Measurements from ENCODE around the gene CNN2.
A peak's percentile ranks its signal among the peaks of the same experiment; 100 is the strongest.

DNA sequence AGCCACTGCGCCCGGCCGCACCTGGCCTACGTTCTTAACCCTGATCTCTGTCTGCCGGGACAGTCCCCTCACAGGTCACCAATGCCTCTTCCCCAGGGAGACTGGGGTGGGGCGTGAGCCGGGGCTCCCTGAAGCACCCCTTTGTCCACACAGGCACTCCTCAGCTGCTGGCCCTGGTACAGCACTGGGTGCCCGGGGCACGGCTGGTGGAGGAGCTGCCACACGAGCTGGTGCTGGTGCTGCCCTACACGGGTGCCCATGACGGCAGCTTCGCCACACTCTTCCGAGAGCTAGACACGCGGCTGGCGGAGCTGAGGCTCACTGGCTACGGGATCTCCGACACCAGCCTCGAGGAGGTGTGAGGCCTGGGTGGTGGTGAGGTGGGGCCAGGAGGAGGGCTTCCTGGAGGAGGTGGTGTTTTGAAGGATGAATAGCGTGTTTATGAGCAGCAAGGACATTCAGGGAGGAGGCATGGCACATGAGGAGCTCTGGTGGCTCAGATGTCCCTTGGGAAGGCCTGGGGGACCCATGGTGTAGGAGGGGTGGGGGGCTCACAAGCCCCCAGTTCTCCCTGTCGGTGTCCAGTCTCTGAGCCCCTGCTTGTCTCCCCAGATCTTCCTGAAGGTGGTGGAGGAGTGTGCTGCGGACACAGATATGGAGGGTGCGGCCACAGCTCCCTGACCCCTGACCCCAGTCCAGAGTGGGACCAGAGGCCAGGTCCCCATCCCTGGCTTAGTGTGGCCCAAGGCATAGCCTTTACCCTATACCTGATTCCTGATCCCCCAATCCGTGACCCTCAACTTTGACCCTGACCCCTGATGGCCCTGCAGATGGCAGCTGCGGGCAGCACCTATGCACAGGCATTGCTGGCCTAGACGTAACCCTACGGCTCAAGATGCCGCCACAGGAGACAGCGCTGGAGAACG lies 27.0 kb downstream of the CNN2 start:
- TF ChIP-seq NFE2L2 (conservative IDR thresholded peaks at IDR 0.05; ENCODE audit: low read length) = no peak
- TF ChIP-seq CTCF (IDR thresholded peaks at IDR 0.05) = no peak
- no peak for TF ChIP-seq HMGXB4 (CRISPR knock-in tag; IDR thresholded peaks at IDR 0.05; ENCODE audit: borderline replicate concordance)
- TF ChIP-seq RAD21 (conservative IDR thresholded peaks at IDR 0.05 in 1 of 2, IDR thresholded peaks at IDR 0.05 in 1 of 2) = no peak
- TF ChIP-seq ESRRA (IDR thresholded peaks at IDR 0.05; ENCODE audit: borderline replicate concordance, low read length) = no peak
- TF ChIP-seq POLR2A (IDR thresholded peaks at IDR 0.05; ENCODE audit: low read length) = no peak
- TF ChIP-seq MAX (IDR thresholded peaks at IDR 0.05) = no peak
- TF ChIP-seq CBX2 (IDR thresholded peaks at IDR 0.05; ENCODE audit: borderline replicate concordance, low read depth) = no peak
- TF ChIP-seq CEBPB (IDR thresholded peaks at IDR 0.05) = no peak
- TF ChIP-seq USF2 (IDR thresholded peaks at IDR 0.05) = no peak
- TF ChIP-seq, protein P1, sequence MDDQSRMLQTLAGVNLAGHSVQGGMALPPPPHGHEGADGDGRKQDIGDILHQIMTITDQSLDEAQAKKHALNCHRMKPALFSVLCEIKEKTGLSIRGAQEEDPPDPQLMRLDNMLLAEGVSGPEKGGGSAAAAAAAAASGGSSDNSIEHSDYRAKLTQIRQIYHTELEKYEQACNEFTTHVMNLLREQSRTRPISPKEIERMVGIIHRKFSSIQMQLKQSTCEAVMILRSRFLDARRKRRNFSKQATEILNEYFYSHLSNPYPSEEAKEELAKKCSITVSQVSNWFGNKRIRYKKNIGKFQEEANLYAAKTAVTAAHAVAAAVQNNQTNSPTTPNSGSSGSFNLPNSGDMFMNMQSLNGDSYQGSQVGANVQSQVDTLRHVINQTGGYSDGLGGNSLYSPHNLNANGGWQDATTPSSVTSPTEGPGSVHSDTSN (IDR thresholded peaks at IDR 0.05) = no peak
- no peak for TF ChIP-seq JUN (IDR thresholded peaks at IDR 0.05)
- peak; percentile 83 for TF ChIP-seq ZFP36 (IDR thresholded peaks at IDR 0.05; ENCODE audit: borderline replicate concordance, partially characterized antibody)
